ENCODE results near the gene ADAM29.

DNA sequence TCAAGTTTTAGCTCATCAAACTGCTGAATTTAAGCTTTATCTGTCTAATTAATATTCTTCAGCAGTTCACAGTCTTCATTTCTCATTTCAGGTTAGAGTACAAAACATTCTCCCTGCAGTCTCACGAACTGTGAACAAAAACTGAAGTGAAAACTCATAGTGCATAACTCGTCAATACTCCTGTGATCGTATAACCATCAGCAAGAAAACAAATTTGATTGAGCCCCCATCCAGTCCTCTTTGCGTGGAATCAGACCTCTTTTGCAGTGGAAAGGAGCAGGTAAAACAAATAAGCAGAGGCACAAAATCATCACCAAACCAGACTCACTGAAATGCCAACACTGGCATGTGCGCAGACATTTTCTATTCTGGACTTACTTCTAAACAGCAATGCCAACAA lies 12.7 kb downstream of the ADAM29 start:
- TF ChIP-seq, protein P1, sequence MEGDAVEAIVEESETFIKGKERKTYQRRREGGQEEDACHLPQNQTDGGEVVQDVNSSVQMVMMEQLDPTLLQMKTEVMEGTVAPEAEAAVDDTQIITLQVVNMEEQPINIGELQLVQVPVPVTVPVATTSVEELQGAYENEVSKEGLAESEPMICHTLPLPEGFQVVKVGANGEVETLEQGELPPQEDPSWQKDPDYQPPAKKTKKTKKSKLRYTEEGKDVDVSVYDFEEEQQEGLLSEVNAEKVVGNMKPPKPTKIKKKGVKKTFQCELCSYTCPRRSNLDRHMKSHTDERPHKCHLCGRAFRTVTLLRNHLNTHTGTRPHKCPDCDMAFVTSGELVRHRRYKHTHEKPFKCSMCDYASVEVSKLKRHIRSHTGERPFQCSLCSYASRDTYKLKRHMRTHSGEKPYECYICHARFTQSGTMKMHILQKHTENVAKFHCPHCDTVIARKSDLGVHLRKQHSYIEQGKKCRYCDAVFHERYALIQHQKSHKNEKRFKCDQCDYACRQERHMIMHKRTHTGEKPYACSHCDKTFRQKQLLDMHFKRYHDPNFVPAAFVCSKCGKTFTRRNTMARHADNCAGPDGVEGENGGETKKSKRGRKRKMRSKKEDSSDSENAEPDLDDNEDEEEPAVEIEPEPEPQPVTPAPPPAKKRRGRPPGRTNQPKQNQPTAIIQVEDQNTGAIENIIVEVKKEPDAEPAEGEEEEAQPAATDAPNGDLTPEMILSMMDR (conservative IDR thresholded peaks at IDR 0.05; ENCODE audit: low read depth, low read length): no peak
- TF ChIP-seq RCOR1 (IDR thresholded peaks at IDR 0.05; ENCODE audit: insufficient replicate concordance, low read length) (no peak), CEBPB (IDR thresholded peaks at IDR 0.05; ENCODE audit: low read depth, low read length) (no peak), POLR2A (IDR thresholded peaks at IDR 0.05; ENCODE audit: low read depth, low read length) (no peak), RAD21 (IDR thresholded peaks at IDR 0.05; ENCODE audit: low read length) (no peak), SMC3 (IDR thresholded peaks at IDR 0.05; ENCODE audit: low read depth, low read length) (no peak)
